Measurements from ENCODE around the gene AGAP1. TPM values are rescaled to one million over a fixed set of nuclear protein-coding genes. Genes with fewer than 3 reads are reported as not detected.
"Not testable (repeated sequence)": the region's sequence is repeated elsewhere in the genome, so short reads cannot be mapped to it uniquely, and the experiment has no call there.

AGAP1 gene
- total RNA-seq, 1 donor from 2014 or later: 20.4 TPM

DNA sequence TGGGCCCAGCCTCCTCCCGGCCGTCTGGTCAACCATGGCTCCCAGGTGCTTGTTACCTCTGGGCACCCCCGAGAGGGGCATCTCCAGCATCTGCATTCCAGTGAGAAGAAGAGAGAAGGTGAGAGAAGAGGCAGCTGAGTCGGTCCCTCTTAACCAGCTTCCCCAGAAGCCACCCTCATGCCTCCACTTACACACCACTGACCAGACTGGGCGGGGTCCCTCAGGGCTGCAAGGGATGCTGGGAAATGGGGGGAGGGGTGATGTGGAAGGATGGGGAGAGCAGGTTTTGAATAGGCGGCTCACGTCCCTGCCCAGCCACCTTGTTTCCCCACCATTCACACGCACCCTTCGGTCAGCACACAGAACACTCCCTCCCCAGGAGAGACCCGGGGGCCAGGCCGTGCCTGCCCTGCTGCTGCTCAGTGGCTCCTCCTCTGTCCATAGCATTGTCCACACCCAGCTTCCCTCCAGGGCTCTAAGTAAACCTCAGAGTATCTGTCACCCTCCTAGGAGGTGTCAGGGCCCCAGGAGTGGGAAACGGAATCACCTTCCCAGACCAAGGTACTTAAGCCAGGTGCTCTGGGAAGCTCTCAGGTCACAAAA lies 639.7 kb downstream of the AGAP1 start:
- no peak overlapping the region for H3K4me3 Mint-ChIP-seq
- Histone ChIP-seq H3K4me1 (no peaks in the 10 kb centered on the region), H3K9me3 (ENCODE audit: low read depth) (no peaks in the 10 kb centered on the region), H3F3A (ENCODE audit: low read depth) (no peaks in the 10 kb centered on the region), H3K27ac (no peak overlapping the region), H3K79me2 (ENCODE audit: low read depth) (no peaks in the 10 kb centered on the region), H3K36me3 (no peaks in the 10 kb centered on the region), H3K4me2 (no peak overlapping the region), H4K20me1 (ENCODE audit: low read depth) (peaks cover 9% of the 10 kb centered on the region), H3K4me3 (no peak overlapping the region), H3K9ac (no peak overlapping the region), H2AFZ (replicated peaks) (no peak overlapping the region), H3K27me3 (no peaks in the 10 kb centered on the region)
- DNase-seq (ENCODE audit: low spot score): no peak
- no peak overlapping the region for H3K27ac Mint-ChIP-seq
- H3K36me3 Mint-ChIP-seq: peaks cover 11% of the 10 kb centered on the region
- H3K4me1 Mint-ChIP-seq: peaks cover 6% of the 10 kb centered on the region
- TF ChIP-seq EZH2phosphoT487 (IDR thresholded peaks at IDR 0.05) (no peak), CTCF (IDR thresholded peaks at IDR 0.05) (no peak), EZH2 (IDR thresholded peaks at IDR 0.05) (no peak)
- H3K27me3 Mint-ChIP-seq (ENCODE audit: insufficient read depth, low read depth): peaks cover 4% of the 10 kb centered on the region
- no peaks in the 10 kb centered on the region for H3K9me3 Mint-ChIP-seq

DNA sequence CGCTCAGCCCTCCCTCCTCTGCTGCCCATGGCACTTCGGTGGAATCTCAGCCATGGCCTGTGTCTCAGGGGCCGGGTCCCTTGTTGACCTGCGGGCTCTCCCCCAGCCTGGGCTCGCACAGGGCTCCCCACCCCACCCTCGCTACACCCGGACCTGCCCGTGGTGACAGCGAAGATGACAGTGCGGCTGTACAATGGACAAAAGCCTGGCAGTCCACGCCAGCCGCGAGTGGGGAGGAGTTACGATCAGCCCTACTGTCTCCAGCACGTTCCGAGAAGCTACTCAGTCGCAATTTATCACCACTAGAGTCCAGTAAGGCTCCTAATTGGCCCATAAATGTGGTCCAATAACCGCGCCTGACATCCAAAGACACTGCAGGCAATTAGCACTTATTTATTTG lies 642.7 kb downstream of the AGAP1 start:
- Mint-ChIP-seq H3K27me3 (ENCODE audit: insufficient read depth, low read depth) (no peaks in the 10 kb centered on the region), H3K9me3 (peaks cover 2% of the 10 kb centered on the region), H3K36me3 (peaks cover 10% of the 10 kb centered on the region), H3K27ac (no peak overlapping the region), H3K4me1 (peaks cover 5% of the 10 kb centered on the region), H3K4me3 (no peak overlapping the region)
- H3K36me3 ChIP-seq: no peaks in the 10 kb centered on the region
- TF ChIP-seq CTCF (IDR thresholded peaks at IDR 0.05) (no peak), EZH2phosphoT487 (IDR thresholded peaks at IDR 0.05) (no peak), EZH2 (IDR thresholded peaks at IDR 0.05) (no peak)
- no peaks in the 10 kb centered on the region for H3K9me3 ChIP-seq (ENCODE audit: low read depth)
- H3F3A ChIP-seq (ENCODE audit: low read depth): no peaks in the 10 kb centered on the region
- no peaks in the 10 kb centered on the region for H3K79me2 ChIP-seq (ENCODE audit: low read depth)
- H3K4me1 ChIP-seq: no peaks in the 10 kb centered on the region
- H3K4me3 ChIP-seq: no peak overlapping the region
- no peak overlapping the region for H3K4me2 ChIP-seq
- no peak for DNase-seq (ENCODE audit: low spot score)
- H2AFZ ChIP-seq (replicated peaks): no peak overlapping the region
- no peaks in the 10 kb centered on the region for H3K27me3 ChIP-seq
- H4K20me1 ChIP-seq (ENCODE audit: low read depth): no peaks in the 10 kb centered on the region
- H3K27ac ChIP-seq: no peak overlapping the region
- no peak overlapping the region for H3K9ac ChIP-seq

DNA sequence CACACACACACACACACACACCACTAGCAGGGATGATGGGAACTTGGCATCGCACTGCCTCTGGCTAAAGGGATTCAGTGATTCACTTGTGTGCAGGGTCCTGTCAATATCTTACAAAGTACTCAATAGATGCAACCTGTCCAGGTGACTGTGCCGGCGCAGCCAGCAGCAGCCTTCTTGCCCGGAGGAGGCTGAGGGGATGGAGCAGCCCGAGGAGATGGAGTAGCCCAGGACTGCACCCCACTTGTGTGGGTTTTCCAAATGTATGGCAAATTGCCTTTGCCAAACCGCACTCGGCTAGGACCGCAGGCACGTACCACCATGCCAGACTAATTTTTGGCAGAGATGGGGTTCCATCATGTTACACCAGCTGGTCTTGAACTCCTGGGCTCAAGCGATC lies 643.2 kb downstream of the AGAP1 start:
- H2AFZ ChIP-seq (replicated peaks): no peak overlapping the region
- H3K27ac ChIP-seq: no peak overlapping the region
- H3F3A ChIP-seq (ENCODE audit: low read depth): no peaks in the 10 kb centered on the region
- Mint-ChIP-seq H3K4me1 (peaks cover 6% of the 10 kb centered on the region), H3K9me3 (peaks cover 3% of the 10 kb centered on the region), H3K4me3 (no peak overlapping the region), H3K27ac (no peak overlapping the region), H3K36me3 (peaks cover 7% of the 10 kb centered on the region), H3K27me3 (ENCODE audit: insufficient read depth, low read depth) (no peaks in the 10 kb centered on the region)
- TF ChIP-seq EZH2 (IDR thresholded peaks at IDR 0.05) (no peak), CTCF (IDR thresholded peaks at IDR 0.05) (no peak), EZH2phosphoT487 (IDR thresholded peaks at IDR 0.05) (no peak)
- no peak for DNase-seq (ENCODE audit: low spot score)
- no peak overlapping the region for H3K4me3 ChIP-seq
- no peak overlapping the region for H3K4me2 ChIP-seq
- no peaks in the 10 kb centered on the region for H3K36me3 ChIP-seq
- no peaks in the 10 kb centered on the region for H3K27me3 ChIP-seq
- no peaks in the 10 kb centered on the region for H4K20me1 ChIP-seq (ENCODE audit: low read depth)
- H3K79me2 ChIP-seq (ENCODE audit: low read depth): no peaks in the 10 kb centered on the region
- H3K9me3 ChIP-seq (ENCODE audit: low read depth): no peaks in the 10 kb centered on the region
- no peaks in the 10 kb centered on the region for H3K4me1 ChIP-seq
- no peak overlapping the region for H3K9ac ChIP-seq

DNA sequence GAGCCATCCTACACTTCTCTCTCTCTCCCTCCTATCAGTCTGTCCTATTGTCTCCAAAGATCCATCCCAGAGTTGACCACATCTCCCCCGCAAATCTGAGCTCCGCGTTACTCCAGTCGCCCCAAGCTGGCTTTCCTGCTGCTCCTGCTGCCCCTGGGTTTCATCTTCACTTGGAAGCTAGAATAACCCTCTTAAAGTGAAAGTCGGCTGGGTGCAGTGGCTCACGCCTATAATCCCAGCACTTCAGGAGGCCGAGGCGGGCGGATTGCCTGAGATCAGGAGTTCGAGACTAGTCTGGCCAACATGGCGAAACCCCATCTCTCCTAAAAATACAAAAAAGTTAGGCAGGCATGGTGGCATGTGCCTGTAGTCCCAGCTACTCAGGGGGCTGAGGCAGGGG lies 647.8 kb downstream of the AGAP1 start:
- H3K9ac ChIP-seq; DNase-seq (ENCODE audit: low spot score); H3K36me3 Mint-ChIP-seq; H3F3A ChIP-seq (ENCODE audit: low read depth); H3K79me2 ChIP-seq (ENCODE audit: low read depth); H3K9me3 Mint-ChIP-seq; H3K36me3 ChIP-seq; H4K20me1 ChIP-seq (ENCODE audit: low read depth); H3K4me1 ChIP-seq; H3K4me2 ChIP-seq; H3K27ac ChIP-seq; H3K27me3 Mint-ChIP-seq (ENCODE audit: insufficient read depth, low read depth); H3K27ac Mint-ChIP-seq; H2AFZ ChIP-seq (replicated peaks); H3K4me3 ChIP-seq; H3K9me3 ChIP-seq (ENCODE audit: low read depth); H3K4me3 Mint-ChIP-seq: not testable (repeated sequence)
- peaks cover 16% of the 10 kb centered on the region for H3K4me1 Mint-ChIP-seq
- peaks cover 42% of the 10 kb centered on the region for H3K27me3 ChIP-seq

Measured in neural progenitor cell (in vitro differentiated cells).